D721Med (cell line): ENCODE results near the gene RGS6.

Source experiments
- DNase-seq: peaks from one replicate; pipeline ENCODE4 v3.0.0; 2011; ENCODE audit warnings: low spot score; ENCODE audit not compliant: insufficient read length
- FAIRE-seq: peaks from 2 replicates; lab custom pipeline; 2011; peaks lifted over from hg19 to GRCh38; lab: Jason Lieb, UNC
- CTCF ChIP-seq: IDR thresholded peaks from 2 replicates; pipeline ENCODE4 v1.5.1; 2012; ENCODE audit warnings: mild to moderate bottlenecking, control low read depth; ENCODE audit not compliant: insufficient read depth; ENCODE audit errors: missing control alignments

The RGS6 gene

GRCh38 chr14:72565149-72565559, 632.9 kb downstream of the RGS6 start:
- DNase-seq (no peak), FAIRE-seq (no peak)
- no peak for TF ChIP-seq CTCF

GRCh38 chr14:72565917-72566316, 633.7 kb downstream of the RGS6 start:
- FAIRE-seq (no peak), DNase-seq (no peak)
- no peak for TF ChIP-seq CTCF

GRCh38 chr14:72567226-72567625, 635.0 kb downstream of the RGS6 start:
- TF ChIP-seq CTCF, result no peak
- FAIRE-seq, result no peak
- DNase-seq, result no peak

- DNase-seq, result no peak
- no peak for TF ChIP-seq CTCF
- no peak for FAIRE-seq
Observed at GRCh38 chr14:72568296-72568992, 636.2 kb downstream of the RGS6 start.

- no peak for DNase-seq
- FAIRE-seq, result no peak
- TF ChIP-seq CTCF, result no peak
Observed at GRCh38 chr14:72573725-72574417, 641.6 kb downstream of the RGS6 start.

GRCh38 chr14:72574715-72575114, 642.5 kb downstream of the RGS6 start:
- FAIRE-seq, result no peak
- no peak for DNase-seq
- TF ChIP-seq CTCF, result no peak

- TF ChIP-seq CTCF, result no peak
Observed at GRCh38 chr14:72576258-72576657, 644.0 kb downstream of the RGS6 start.

More at GRCh38 chr14:72576258-72576657, 644.0 kb downstream of the RGS6 start:
- DNase-seq (no peak), FAIRE-seq (no peak)
